K562 (cell line): ENCODE results near the gene XKR7. TPM values are rescaled to one million over a fixed set of nuclear protein-coding genes. Genes with fewer than 3 reads are reported as not detected.

ENCODE experiments used
- ARID1B ChIP-seq: fragments of 450-650 bp; IDR thresholded peaks from 2 replicates; pipeline ENCODE4 v1.6.1; 2016; ENCODE audit warnings: antibody characterized with exemption, mild to moderate bottlenecking, inconsistent platforms
- ATF6 ChIP-seq: sonication (generic); formaldehyde crosslinking; IDR thresholded peaks from 2 replicates; pipeline ENCODE4 v1.4.0; 2020; ENCODE audit warnings: mild to moderate bottlenecking, missing genetic modification reagents
- BHLHE40 ChIP-seq: IDR thresholded peaks from 2 replicates; pipeline ENCODE4 v1.6.1; 2011; ENCODE audit warnings: low read length, improper control_type of control experiment
- CREB5 ChIP-seq: fragments of 250-450 bp; sonication (Bioruptor Pico); IDR thresholded peaks from 2 replicates; pipeline ENCODE4 v1.5.0; 2020; ENCODE audit warnings: mild to moderate bottlenecking
- CREM ChIP-seq: IDR thresholded peaks from 2 replicates; pipeline ENCODE4 v1.6.1; 2014; ENCODE audit warnings: antibody characterized with exemption, low read depth
- FOXJ3 ChIP-seq: sonication (generic); formaldehyde crosslinking; IDR thresholded peaks from 2 replicates; pipeline ENCODE4 v1.4.0; 2020; ENCODE audit warnings: mild to moderate bottlenecking, missing genetic modification reagents
- GMEB1 ChIP-seq: fragments of 250-450 bp; sonication (Bioruptor Pico); IDR thresholded peaks from 2 replicates; pipeline ENCODE4 v1.4.0; 2020; ENCODE audit warnings: mild to moderate bottlenecking
- MBD2 ChIP-seq: sonication (generic); IDR thresholded peaks from 2 replicates; pipeline ENCODE4 v1.6.1; 2016; ENCODE audit warnings: low read depth, borderline replicate concordance
- NR1H2 ChIP-seq: sonication (generic); formaldehyde crosslinking; IDR thresholded peaks from 2 replicates; pipeline ENCODE4 v1.4.0; 2020; ENCODE audit warnings: mild to moderate bottlenecking, missing genetic modification reagents
- NR3C1 ChIP-seq: sonication (generic); formaldehyde crosslinking; IDR thresholded peaks from 2 replicates; pipeline ENCODE4 v1.8.1; 2022; ENCODE audit warnings: missing genetic modification reagents
- PHF8 ChIP-seq: fragments of 200-600 bp; sonication (generic); IDR thresholded peaks from 2 replicates; pipeline ENCODE4 v1.6.1; 2012; ENCODE audit warnings: mixed run types, mild to moderate bottlenecking, inconsistent platforms, low read length, moderate library complexity, borderline replicate concordance
- PML ChIP-seq: IDR thresholded peaks from 2 replicates; pipeline ENCODE4 v1.6.1; 2012; ENCODE audit warnings: low read length, inconsistent platforms
- RERE ChIP-seq: sonication (generic); formaldehyde crosslinking; IDR thresholded peaks from 2 replicates; pipeline ENCODE4 v1.8.0; 2023; ENCODE audit warnings: missing genetic modification reagents, mild to moderate bottlenecking, borderline replicate concordance
- STAT5B ChIP-seq: fragments of 250-450 bp; sonication (Bioruptor Pico); IDR thresholded peaks from 2 replicates; pipeline ENCODE4 v1.8.0; 2021; ENCODE audit warnings: mild to moderate bottlenecking, inconsistent platforms
- ZBTB33 ChIP-seq: sonication (generic); formaldehyde crosslinking; IDR thresholded peaks from 2 replicates; pipeline ENCODE4 v1.8.1; 2023; ENCODE audit warnings: mild to moderate bottlenecking, missing genetic modification reagents
- polyA plus RNA-seq, 8 experiments: library from polyadenylated mRNA; depleted of rRNA in 4 of 8; stranded (reverse) in 5 of 8; unstranded in 3 of 8; fragments of >200 nt; fragmentation: Nextera tagmentation in 2 of 8; fragmentation: Illumina TruSeq in 1 of 8; extraction: Ambion mirVana in 2 of 8; extraction: Trizol in 1 of 8; gene quantifications; 2 replicates each; pipeline versions ENCODE4 v1.2.1 to v1.2.3, GENCODE V29; 2011 to 2014; ENCODE audit warnings: inconsistent platforms in 1 of 8, missing spikeins in 1 of 8
- total RNA-seq, 7 experiments: library from RNA; depleted of rRNA in 6 of 7; stranded (reverse); fragments of >200 nt in 6 of 7; fragmentation: Illumina TruSeq in 2 of 7; extraction: Trizol in 2 of 7; gene quantifications; 2 replicates each; pipeline versions ENCODE4 v1.2.1 to v1.2.3, GENCODE V29; 2011 to 2021; ENCODE audit warnings: low replicate concordance in 1 of 7

The XKR7 gene
- total and polyA plus RNA-seq, 9 of the 15 experiments (the other 6 are each of a cell fraction or from before 2014, with no cell fraction given): 0.02 TPM; not detected in 8

DNA sequence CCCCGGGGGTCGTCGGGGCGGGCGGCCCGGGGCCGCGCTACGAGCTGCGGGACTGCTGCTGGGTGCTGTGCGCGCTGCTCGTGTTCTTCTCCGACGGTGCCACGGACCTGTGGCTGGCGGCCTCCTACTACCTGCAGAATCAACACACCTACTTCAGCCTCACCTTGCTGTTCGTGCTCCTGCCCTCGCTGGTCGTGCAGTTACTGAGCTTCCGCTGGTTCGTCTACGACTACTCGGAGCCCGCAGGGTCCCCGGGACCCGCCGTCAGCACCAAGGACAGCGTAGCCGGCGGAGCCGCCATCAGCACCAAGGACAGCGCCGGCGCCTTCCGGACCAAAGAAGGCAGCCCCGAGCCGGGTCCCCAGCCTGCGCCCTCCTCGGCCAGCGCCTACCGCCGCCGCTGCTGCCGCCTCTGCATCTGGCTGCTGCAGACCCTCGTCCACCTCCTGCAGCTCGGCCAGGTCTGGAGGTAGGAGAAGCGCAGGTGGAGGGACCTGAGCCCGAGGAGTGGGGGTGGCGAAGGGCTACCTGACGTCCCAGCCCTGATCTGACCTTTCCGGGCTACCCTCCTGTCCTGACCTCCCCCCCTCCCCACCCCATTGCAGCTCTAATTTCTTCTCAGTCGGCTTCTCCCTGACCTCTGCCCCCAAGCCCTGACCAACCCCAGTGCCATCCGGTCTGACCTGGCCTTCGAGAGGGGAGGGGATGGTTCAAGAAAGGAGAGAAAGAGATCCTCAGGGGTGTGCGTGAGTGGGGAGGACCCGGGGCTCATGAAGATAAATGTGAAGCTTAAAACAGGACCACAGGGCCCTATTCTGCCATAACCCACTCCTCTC lies 558 bp downstream of the XKR7 start (continued):
- TF ChIP-seq ARID1B: no peak
- no peak for TF ChIP-seq BHLHE40
- TF ChIP-seq NR1H2 (CRISPR knock-in tag): peak; percentile 100
- TF ChIP-seq NR3C1 (CRISPR knock-in tag): peak; percentile 100
- TF ChIP-seq MBD2: no peak
- TF ChIP-seq PML: no peak
- TF ChIP-seq GMEB1: peak; percentile 59; the same call in 1 of the 2 replicates
- TF ChIP-seq ATF6 (CRISPR knock-in tag): peak; percentile 100
- no peak for TF ChIP-seq STAT5B
- TF ChIP-seq ZBTB33 (CRISPR knock-in tag): peak; percentile 99
- no peak for TF ChIP-seq PHF8
- no peak for TF ChIP-seq CREB5 (CRISPR knock-in tag)
- TF ChIP-seq CREM: peak; percentile 90
- peak; percentile 100 for TF ChIP-seq RERE (CRISPR knock-in tag)
- TF ChIP-seq FOXJ3: peak; percentile 98
